ENCODE results near the gene PKD1L1. TPM values are rescaled to one million over a fixed set of nuclear protein-coding genes. Genes with fewer than 3 reads are reported as not detected.

Gene PKD1L1, protein sequence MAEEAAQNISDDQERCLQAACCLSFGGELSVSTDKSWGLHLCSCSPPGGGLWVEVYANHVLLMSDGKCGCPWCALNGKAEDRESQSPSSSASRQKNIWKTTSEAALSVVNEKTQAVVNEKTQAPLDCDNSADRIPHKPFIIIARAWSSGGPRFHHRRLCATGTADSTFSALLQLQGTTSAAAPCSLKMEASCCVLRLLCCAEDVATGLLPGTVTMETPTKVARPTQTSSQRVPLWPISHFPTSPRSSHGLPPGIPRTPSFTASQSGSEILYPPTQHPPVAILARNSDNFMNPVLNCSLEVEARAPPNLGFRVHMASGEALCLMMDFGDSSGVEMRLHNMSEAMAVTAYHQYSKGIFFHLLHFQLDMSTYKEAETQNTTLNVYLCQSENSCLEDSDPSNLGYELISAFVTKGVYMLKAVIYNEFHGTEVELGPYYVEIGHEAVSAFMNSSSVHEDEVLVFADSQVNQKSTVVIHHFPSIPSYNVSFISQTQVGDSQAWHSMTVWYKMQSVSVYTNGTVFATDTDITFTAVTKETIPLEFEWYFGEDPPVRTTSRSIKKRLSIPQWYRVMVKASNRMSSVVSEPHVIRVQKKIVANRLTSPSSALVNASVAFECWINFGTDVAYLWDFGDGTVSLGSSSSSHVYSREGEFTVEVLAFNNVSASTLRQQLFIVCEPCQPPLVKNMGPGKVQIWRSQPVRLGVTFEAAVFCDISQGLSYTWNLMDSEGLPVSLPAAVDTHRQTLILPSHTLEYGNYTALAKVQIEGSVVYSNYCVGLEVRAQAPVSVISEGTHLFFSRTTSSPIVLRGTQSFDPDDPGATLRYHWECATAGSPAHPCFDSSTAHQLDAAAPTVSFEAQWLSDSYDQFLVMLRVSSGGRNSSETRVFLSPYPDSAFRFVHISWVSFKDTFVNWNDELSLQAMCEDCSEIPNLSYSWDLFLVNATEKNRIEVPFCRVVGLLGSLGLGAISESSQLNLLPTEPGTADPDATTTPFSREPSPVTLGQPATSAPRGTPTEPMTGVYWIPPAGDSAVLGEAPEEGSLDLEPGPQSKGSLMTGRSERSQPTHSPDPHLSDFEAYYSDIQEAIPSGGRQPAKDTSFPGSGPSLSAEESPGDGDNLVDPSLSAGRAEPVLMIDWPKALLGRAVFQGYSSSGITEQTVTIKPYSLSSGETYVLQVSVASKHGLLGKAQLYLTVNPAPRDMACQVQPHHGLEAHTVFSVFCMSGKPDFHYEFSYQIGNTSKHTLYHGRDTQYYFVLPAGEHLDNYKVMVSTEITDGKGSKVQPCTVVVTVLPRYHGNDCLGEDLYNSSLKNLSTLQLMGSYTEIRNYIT (N-terminal part only)
- 0.10 TPM in 2 replicates for polyA plus RNA-seq (2012; rRNA removed)
- 0.08 and 0.16 TPM in 2 replicates for polyA plus RNA-seq (2012; cell fraction: cytosol; rRNA removed)
- 0.06 and 0.12 TPM in 2 replicates for polyA plus RNA-seq (2012; cell fraction: nucleus; rRNA removed)

DNA sequence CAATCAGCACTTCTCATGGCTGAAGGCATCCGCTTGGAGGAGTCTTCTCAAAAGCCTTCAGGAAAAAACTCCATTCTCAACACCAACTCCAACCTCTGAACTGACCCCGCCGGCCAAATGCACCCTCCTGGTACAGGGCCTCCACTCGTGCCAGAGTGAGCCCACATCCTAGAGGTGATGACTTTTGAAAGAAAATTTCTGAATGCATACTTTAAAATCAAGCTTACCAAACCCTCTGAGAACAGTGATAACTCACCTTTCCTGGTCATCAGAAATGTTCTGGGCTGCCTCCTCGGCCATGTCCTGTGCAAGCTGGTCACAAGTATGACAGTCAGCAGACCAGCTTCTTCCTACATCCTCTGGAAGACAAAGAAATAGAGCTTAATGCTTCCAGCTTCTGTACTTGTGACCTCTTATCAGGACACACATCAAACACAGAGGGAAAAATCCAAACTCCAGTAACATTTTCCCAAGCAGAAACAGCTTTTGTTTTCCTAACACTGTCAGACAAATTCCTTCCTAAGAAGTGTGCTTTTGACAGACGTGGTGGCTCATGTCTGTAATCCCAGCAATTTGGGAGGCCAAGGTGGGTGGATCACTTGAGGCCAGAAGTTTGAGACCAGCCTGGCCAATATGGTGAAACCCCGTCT, at the start of gene PKD1L1:
Gene PKD1L1, minus strand, starts transcription at position 326 of the 650 bp plus-strand sequence. Its CDS starts 26 bp downstream, at position 300.
- Histone ChIP-seq H3K9me2 (no peaks in the 10 kb centered on the region), H3K9me3 (no peaks in the 10 kb centered on the region), H4K20me1 (ENCODE audit: insufficient read depth) (no peaks in the 10 kb centered on the region), H3F3A (replicated peaks; ENCODE audit: insufficient read depth) (no peaks in the 10 kb centered on the region), H3K9ac (no peak within 1 kb of the TSS), H3K4me2 (no peak within 1 kb of the TSS), H3K36me3 (replicated peaks in 1 of 2; ENCODE audit: control insufficient read depth in 1 of 2, insufficient read depth in 2 of 2, low read length in 1 of 2) (no peaks in the 10 kb centered on the region), H3K4me3 (ENCODE audit: low read depth in 2 of 2, low read length in 1 of 2) (no peak within 1 kb of the TSS), H3K27me3 (ENCODE audit: insufficient read depth) (no peaks in the 10 kb centered on the region), H3K4me1 (ENCODE audit: control insufficient read depth in 1 of 2, insufficient read depth in 2 of 2, low read depth in 1 of 2, low read length in 1 of 2) (peaks cover 5 to 17% of the 10 kb centered on the region in 2 experiments; a peak in 3 of 4 replicates), H3K79me2 (ENCODE audit: insufficient read depth) (no peaks in the 10 kb centered on the region), H2AFZ (ENCODE audit: low read depth) (peak within 1 kb of the TSS; percentile 60), H3K27ac (ENCODE audit: low read depth in 2 of 2, low read length in 1 of 2) (no peak within 1 kb of the TSS)
- WGBS (ENCODE audit: low lambda C conversion rate): 87% methylated on average over 7 of the region's 7 CpGs
- no peak for TF ChIP-seq POLR2AphosphoS5 (IDR thresholded peaks at IDR 0.05; ENCODE audit: low read depth, low read length)
- no peak for TF ChIP-seq FOSL2 (IDR thresholded peaks at IDR 0.05; ENCODE audit: borderline replicate concordance, low read depth)
- no peak for DNase-seq
- CTCF ChIA-PET: interaction anchor here (0.8 to 12.4 kb wide), 3 partner anchors 17 to 162 kb away, joined by 4 to 221 read pairs (median 27); no protein-coding TSS in a partner anchor
- POLR2A ChIA-PET: no interaction called here

DNA sequence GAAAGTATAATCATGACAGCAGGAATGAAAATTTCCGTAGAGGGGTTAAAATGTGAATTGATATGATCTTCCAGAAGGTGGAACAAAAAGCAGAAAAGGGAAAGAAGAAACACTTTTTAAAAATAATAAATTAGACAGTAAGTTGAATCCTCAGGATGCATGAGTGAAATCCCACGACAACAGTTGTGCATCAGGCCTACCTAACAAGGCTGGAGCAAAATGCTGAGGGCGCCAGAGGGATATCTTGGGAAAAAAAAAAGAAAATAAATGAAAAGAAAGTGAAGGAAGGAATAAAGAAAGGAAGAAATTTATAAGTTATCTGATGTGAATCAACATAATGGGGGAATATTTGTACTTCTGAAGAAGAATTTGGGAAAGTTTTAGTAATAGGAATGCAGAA, 44.2 kb upstream of the PKD1L1 start:
- Histone ChIP-seq H3K27ac (ENCODE audit: low read depth in 2 of 2, low read length in 1 of 2) (no peak overlapping the region), H3K36me3 (replicated peaks in 1 of 2; ENCODE audit: control insufficient read depth in 1 of 2, insufficient read depth in 2 of 2, low read length in 1 of 2) (no peaks in the 10 kb centered on the region), H3K27me3 (ENCODE audit: insufficient read depth) (no peaks in the 10 kb centered on the region; the same call in 1 of the 2 replicates), H2AFZ (ENCODE audit: low read depth) (0 out of 2 replicates have a peak overlapping the region, but pooled peaks have one; percentile 37), H3F3A (replicated peaks; ENCODE audit: insufficient read depth) (peaks cover 5% of the 10 kb centered on the region), H3K9me3 (no peaks in the 10 kb centered on the region), H3K4me1 (ENCODE audit: control insufficient read depth in 1 of 2, insufficient read depth in 2 of 2, low read depth in 1 of 2, low read length in 1 of 2) (no peaks in the 10 kb centered on the region; a peak in 1 of 4 replicates), H3K4me3 (ENCODE audit: low read depth in 2 of 2, low read length in 1 of 2) (no peak overlapping the region), H3K4me2 (no peak overlapping the region), H3K9me2 (no peaks in the 10 kb centered on the region), H3K9ac (no peak overlapping the region), H3K79me2 (ENCODE audit: insufficient read depth) (no peaks in the 10 kb centered on the region), H4K20me1 (ENCODE audit: insufficient read depth) (no peaks in the 10 kb centered on the region)
- POLR2A ChIA-PET: no interaction called here
- no peak for TF ChIP-seq RFX5 (IDR thresholded peaks at IDR 0.05; ENCODE audit: low read length)
- no peak for TF ChIP-seq TAF1 (IDR thresholded peaks at IDR 0.05; ENCODE audit: borderline replicate concordance, low read depth, low read length)
- no peak for TF ChIP-seq MXI1 (IDR thresholded peaks at IDR 0.05; ENCODE audit: low read depth, low read length)
- no peak for TF ChIP-seq FOSL2 (IDR thresholded peaks at IDR 0.05; ENCODE audit: borderline replicate concordance, low read depth)
- TF ChIP-seq EZH2phosphoT487 (IDR thresholded peaks at IDR 0.05; ENCODE audit: borderline replicate concordance, low read depth): no peak
- TF ChIP-seq, protein P1, sequence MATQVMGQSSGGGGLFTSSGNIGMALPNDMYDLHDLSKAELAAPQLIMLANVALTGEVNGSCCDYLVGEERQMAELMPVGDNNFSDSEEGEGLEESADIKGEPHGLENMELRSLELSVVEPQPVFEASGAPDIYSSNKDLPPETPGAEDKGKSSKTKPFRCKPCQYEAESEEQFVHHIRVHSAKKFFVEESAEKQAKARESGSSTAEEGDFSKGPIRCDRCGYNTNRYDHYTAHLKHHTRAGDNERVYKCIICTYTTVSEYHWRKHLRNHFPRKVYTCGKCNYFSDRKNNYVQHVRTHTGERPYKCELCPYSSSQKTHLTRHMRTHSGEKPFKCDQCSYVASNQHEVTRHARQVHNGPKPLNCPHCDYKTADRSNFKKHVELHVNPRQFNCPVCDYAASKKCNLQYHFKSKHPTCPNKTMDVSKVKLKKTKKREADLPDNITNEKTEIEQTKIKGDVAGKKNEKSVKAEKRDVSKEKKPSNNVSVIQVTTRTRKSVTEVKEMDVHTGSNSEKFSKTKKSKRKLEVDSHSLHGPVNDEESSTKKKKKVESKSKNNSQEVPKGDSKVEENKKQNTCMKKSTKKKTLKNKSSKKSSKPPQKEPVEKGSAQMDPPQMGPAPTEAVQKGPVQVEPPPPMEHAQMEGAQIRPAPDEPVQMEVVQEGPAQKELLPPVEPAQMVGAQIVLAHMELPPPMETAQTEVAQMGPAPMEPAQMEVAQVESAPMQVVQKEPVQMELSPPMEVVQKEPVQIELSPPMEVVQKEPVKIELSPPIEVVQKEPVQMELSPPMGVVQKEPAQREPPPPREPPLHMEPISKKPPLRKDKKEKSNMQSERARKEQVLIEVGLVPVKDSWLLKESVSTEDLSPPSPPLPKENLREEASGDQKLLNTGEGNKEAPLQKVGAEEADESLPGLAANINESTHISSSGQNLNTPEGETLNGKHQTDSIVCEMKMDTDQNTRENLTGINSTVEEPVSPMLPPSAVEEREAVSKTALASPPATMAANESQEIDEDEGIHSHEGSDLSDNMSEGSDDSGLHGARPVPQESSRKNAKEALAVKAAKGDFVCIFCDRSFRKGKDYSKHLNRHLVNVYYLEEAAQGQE (IDR thresholded peaks at IDR 0.05; ENCODE audit: low read depth, low read length): no peak
- CTCF ChIA-PET: interaction anchor here (1.2 to 3.2 kb wide), 5 partner anchors 10 to 118 kb away, joined by 4 to 18 read pairs (median 8); no protein-coding TSS in a partner anchor
- DNase-seq: no peak
- WGBS (ENCODE audit: low lambda C conversion rate): 89% methylated on average over 3 of the region's 3 CpGs

Measured in SK-N-SH (cell line).